HepG2 (cell line): Measurements from ENCODE around the gene MXRA8. TPM values are rescaled to one million over a fixed set of nuclear protein-coding genes. Genes with fewer than 3 reads are reported as not detected.

ENCODE experiments used
- BORCS8-MEF2B ChIP-seq: sonication (generic); formaldehyde crosslinking; IDR thresholded peaks from 2 replicates; pipeline ENCODE4 v1.8.0; 2022; ENCODE audit warnings: mild to moderate bottlenecking, missing genetic modification reagents
- CENPX ChIP-seq: sonication (generic); formaldehyde crosslinking; IDR thresholded peaks from 2 replicates; pipeline ENCODE4 v1.9.0; 2021; ENCODE audit warnings: mild to moderate bottlenecking, missing genetic modification reagents, moderate library complexity
- FOXK2 ChIP-seq: fragments of 450-650 bp; IDR thresholded peaks from 2 replicates; pipeline ENCODE4 v1.6.1; 2016
- ZNF282 ChIP-seq: fragments of 450-650 bp; IDR thresholded peaks from 2 replicates; pipeline ENCODE4 v1.6.1; 2018; ENCODE audit not compliant: partially characterized antibody
- ZNF615 ChIP-seq: sonication (generic); formaldehyde crosslinking; IDR thresholded peaks from 2 replicates; pipeline ENCODE4 v1.5.0; 2020; ENCODE audit warnings: mild to moderate bottlenecking, missing genetic modification reagents, borderline replicate concordance
- ZSCAN22 ChIP-seq: sonication (generic); formaldehyde crosslinking; IDR thresholded peaks from 2 replicates; pipeline ENCODE4 v1.4.0; 2020; ENCODE audit warnings: mild to moderate bottlenecking, missing genetic modification reagents
- polyA plus RNA-seq, 8 experiments: library from polyadenylated mRNA; depleted of rRNA in 3 of 8; stranded (reverse) in 7 of 8; unstranded in 1 of 8; fragments of >200 nt; fragmentation: Illumina TruSeq in 4 of 8; extraction: Trizol in 4 of 8; gene quantifications; 2 replicates each; pipeline versions ENCODE4 v1.2.1 to v1.2.3, GENCODE V29; 2011 to 2016; ENCODE audit warnings: low read depth in 4 of 8, missing spikeins in 1 of 8, mixed read lengths in 1 of 8; ENCODE audit not compliant: insufficient read depth in 1 of 8
- total RNA-seq, 5 experiments: library from RNA; depleted of rRNA; stranded (reverse); fragments of >200 nt; fragmentation: Illumina TruSeq; extraction: Trizol; gene quantifications; 2 replicates each; pipeline ENCODE4 v1.2.3, GENCODE V29; 2016; ENCODE audit warnings: low read depth in 1 of 5
- TF ChIP-seq, protein P1 (sequence below): sonication (generic); formaldehyde crosslinking; IDR thresholded peaks from 2 replicates; pipeline ENCODE4 v1.5.0; 2020; ENCODE audit warnings: mild to moderate bottlenecking, missing genetic modification reagents, borderline replicate concordance
- TF ChIP-seq, protein P2 (sequence below): sonication (generic); formaldehyde crosslinking; IDR thresholded peaks from 2 replicates; pipeline ENCODE4 v1.4.0; 2020; ENCODE audit warnings: missing genetic modification reagents
- TF ChIP-seq, protein P3 (sequence below): sonication (generic); formaldehyde crosslinking; IDR thresholded peaks from 2 replicates; pipeline ENCODE4 v1.8.0; 2022; ENCODE audit warnings: mild to moderate bottlenecking, missing genetic modification reagents
- TF ChIP-seq, protein P4 (sequence below): sonication (generic); formaldehyde crosslinking; IDR thresholded peaks from 2 replicates; pipeline ENCODE4 v1.4.0; 2020; ENCODE audit warnings: mild to moderate bottlenecking, missing genetic modification reagents
- TF ChIP-seq, protein P5 (sequence below), 2 experiments: sonication (generic) in 1 of 2; formaldehyde crosslinking in 1 of 2; IDR thresholded peaks; 2 replicates each; pipeline versions ENCODE4 v1.5.1 to v1.6.1; 2011 to 2020; ENCODE audit warnings: borderline replicate concordance in 1 of 2, low read depth in 1 of 2, low read length in 1 of 2, mild to moderate bottlenecking in 1 of 2, missing genetic modification reagents in 1 of 2, moderate library complexity in 1 of 2

Gene MXRA8
- total and polyA plus RNA-seq, 2 of the 13 experiments (the other 11 are each of a cell fraction or from before 2014, with no cell fraction given) = 19.8 to 44.8 TPM

DNA sequence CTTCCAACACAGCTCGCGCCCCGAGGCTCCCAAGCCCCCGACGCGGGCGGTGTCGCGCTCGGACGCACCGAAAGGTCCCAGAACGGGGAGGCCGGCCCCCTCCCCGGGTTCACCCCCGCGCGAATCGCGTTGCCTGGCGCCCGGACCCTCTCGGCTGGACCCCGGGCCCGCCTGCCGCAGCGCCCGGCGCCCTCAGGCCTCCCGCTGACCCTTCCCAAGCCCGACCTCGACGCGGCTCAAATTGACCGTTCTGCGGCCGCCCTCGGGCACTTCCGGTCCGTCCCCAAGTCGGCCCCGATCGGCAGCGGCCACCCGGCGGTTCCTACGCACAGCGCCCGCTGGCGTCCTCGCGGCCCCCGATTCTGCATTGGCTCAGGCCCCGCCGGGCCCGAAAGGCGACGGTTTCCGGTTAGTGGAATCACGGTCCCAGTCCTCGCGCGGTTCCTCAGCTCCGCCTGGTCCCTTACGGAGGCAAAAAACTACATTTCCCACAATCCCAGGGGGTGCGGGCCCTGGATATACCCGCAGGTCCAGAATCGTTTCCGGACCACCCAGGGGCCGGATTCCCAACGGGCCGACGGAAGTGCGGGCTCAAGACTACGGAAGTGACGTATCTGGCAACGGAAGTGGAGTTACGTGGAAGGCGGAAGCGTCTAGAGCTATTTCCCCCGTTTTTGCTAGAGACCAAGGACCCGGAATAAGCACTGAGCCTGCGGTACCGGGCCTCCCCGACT is 16.7 kb upstream of the MXRA8 start, which contains the start of gene AURKAIP1 (continued):
- TF ChIP-seq, protein P1, sequence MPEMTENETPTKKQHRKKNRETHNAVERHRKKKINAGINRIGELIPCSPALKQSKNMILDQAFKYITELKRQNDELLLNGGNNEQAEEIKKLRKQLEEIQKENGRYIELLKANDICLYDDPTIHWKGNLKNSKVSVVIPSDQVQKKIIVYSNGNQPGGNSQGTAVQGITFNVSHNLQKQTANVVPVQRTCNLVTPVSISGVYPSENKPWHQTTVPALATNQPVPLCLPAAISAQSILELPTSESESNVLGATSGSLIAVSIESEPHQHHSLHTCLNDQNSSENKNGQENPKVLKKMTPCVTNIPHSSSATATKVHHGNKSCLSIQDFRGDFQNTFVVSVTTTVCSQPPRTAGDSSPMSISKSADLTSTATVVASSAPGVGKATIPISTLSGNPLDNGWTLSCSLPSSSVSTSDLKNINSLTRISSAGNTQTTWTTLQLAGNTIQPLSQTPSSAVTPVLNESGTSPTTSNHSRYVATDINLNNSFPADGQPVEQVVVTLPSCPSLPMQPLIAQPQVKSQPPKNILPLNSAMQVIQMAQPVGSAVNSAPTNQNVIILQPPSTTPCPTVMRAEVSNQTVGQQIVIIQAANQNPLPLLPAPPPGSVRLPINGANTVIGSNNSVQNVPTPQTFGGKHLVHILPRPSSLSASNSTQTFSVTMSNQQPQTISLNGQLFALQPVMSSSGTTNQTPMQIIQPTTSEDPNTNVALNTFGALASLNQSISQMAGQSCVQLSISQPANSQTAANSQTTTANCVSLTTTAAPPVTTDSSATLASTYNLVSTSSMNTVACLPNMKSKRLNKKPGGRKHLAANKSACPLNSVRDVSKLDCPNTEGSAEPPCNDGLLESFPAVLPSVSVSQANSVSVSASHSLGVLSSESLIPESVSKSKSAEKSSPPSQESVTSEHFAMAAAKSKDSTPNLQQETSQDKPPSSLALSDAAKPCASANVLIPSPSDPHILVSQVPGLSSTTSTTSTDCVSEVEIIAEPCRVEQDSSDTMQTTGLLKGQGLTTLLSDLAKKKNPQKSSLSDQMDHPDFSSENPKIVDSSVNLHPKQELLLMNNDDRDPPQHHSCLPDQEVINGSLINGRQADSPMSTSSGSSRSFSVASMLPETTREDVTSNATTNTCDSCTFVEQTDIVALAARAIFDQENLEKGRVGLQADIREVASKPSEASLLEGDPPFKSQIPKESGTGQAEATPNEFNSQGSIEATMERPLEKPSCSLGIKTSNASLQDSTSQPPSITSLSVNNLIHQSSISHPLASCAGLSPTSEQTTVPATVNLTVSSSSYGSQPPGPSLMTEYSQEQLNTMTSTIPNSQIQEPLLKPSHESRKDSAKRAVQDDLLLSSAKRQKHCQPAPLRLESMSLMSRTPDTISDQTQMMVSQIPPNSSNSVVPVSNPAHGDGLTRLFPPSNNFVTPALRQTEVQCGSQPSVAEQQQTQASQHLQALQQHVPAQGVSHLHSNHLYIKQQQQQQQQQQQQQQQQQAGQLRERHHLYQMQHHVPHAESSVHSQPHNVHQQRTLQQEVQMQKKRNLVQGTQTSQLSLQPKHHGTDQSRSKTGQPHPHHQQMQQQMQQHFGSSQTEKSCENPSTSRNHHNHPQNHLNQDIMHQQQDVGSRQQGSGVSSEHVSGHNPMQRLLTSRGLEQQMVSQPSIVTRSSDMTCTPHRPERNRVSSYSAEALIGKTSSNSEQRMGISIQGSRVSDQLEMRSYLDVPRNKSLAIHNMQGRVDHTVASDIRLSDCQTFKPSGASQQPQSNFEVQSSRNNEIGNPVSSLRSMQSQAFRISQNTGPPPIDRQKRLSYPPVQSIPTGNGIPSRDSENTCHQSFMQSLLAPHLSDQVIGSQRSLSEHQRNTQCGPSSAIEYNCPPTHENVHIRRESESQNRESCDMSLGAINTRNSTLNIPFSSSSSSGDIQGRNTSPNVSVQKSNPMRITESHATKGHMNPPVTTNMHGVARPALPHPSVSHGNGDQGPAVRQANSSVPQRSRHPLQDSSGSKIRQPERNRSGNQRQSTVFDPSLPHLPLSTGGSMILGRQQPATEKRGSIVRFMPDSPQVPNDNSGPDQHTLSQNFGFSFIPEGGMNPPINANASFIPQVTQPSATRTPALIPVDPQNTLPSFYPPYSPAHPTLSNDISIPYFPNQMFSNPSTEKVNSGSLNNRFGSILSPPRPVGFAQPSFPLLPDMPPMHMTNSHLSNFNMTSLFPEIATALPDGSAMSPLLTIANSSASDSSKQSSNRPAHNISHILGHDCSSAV (CRISPR knock-in tag) = no peak
- TF ChIP-seq, protein P2, sequence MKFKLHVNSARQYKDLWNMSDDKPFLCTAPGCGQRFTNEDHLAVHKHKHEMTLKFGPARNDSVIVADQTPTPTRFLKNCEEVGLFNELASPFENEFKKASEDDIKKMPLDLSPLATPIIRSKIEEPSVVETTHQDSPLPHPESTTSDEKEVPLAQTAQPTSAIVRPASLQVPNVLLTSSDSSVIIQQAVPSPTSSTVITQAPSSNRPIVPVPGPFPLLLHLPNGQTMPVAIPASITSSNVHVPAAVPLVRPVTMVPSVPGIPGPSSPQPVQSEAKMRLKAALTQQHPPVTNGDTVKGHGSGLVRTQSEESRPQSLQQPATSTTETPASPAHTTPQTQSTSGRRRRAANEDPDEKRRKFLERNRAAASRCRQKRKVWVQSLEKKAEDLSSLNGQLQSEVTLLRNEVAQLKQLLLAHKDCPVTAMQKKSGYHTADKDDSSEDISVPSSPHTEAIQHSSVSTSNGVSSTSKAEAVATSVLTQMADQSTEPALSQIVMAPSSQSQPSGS (CRISPR knock-in tag) = peak; percentile 95
- TF ChIP-seq ZNF282 (no peak), CENPX (no peak), ZNF615 (CRISPR knock-in tag) (no peak), FOXK2 (peak; percentile 30; the same call in 1 of the 2 replicates), BORCS8-MEF2B (peak; percentile 93), ZSCAN22 (CRISPR knock-in tag) (0 out of 2 replicates have a peak, but pooled peaks have one; percentile 67)
- TF ChIP-seq, protein P3, sequence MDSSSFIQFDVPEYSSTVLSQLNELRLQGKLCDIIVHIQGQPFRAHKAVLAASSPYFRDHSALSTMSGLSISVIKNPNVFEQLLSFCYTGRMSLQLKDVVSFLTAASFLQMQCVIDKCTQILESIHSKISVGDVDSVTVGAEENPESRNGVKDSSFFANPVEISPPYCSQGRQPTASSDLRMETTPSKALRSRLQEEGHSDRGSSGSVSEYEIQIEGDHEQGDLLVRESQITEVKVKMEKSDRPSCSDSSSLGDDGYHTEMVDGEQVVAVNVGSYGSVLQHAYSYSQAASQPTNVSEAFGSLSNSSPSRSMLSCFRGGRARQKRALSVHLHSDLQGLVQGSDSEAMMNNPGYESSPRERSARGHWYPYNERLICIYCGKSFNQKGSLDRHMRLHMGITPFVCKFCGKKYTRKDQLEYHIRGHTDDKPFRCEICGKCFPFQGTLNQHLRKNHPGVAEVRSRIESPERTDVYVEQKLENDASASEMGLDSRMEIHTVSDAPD (CRISPR knock-in tag) = no peak; the same call in 1 of the 2 replicates
- TF ChIP-seq, protein P4, sequence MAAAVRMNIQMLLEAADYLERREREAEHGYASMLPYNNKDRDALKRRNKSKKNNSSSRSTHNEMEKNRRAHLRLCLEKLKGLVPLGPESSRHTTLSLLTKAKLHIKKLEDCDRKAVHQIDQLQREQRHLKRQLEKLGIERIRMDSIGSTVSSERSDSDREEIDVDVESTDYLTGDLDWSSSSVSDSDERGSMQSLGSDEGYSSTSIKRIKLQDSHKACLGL = no peak; the same call in 1 of the 2 replicates
- TF ChIP-seq, protein P5, sequence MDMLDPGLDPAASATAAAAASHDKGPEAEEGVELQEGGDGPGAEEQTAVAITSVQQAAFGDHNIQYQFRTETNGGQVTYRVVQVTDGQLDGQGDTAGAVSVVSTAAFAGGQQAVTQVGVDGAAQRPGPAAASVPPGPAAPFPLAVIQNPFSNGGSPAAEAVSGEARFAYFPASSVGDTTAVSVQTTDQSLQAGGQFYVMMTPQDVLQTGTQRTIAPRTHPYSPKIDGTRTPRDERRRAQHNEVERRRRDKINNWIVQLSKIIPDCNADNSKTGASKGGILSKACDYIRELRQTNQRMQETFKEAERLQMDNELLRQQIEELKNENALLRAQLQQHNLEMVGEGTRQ (IDR thresholded peaks at IDR 0.05; ENCODE audit: low read depth, low read length) = no peak
- TF ChIP-seq, protein P5 (CRISPR knock-in tag; IDR thresholded peaks at IDR 0.05; ENCODE audit: borderline replicate concordance) = peak; percentile 18; the same call in 1 of the 2 replicates
